H1 (cell line): Measurements from ENCODE around the gene TMEM126B. TPM values are rescaled to one million over a fixed set of nuclear protein-coding genes. Genes with fewer than 3 reads are reported as not detected.
A peak's percentile ranks its signal among the peaks of the same experiment; 100 is the strongest.

Source experiments
- CTCF ChIA-PET: fragments of 300-600 bp; sonication (Branson Sonifier 250); formaldehyde crosslinking; loops from one replicate; lab custom pipeline; 2021; ENCODE audit not compliant: partially characterized antibody; lab: Charles Lee
- POLR2A ChIA-PET: fragments of 300-600 bp; sonication (Branson Sonifier 250); formaldehyde crosslinking; loops from one replicate; lab custom pipeline; 2021; ENCODE audit warnings: inconsistent platforms; ENCODE audit not compliant: partially characterized antibody; lab: Charles Lee
- DNase-seq, 2 experiments: peaks; one replicate each; pipeline versions ENCODE4 v3.0.0 to v3.0.0-alpha.2; 2010 to 2022; ENCODE audit warnings: low spot score in 2 of 2, low read depth in 1 of 2, mixed read lengths in 1 of 2
- FAIRE-seq: peaks from 2 replicates; lab custom pipeline; 2011; peaks lifted over from hg19 to GRCh38; lab: Jason Lieb, UNC
- H2AFZ ChIP-seq: 2 replicates; pipeline ENCODE4 v1.8.1; 2012; ENCODE audit warnings: low read length, inconsistent platforms
- H2AK5ac ChIP-seq: 2 replicates; pipeline ENCODE4 v1.6.1; 2013; ENCODE audit warnings: low read depth, low read length
- H2BK120ac ChIP-seq: replicated peaks from 2 replicates; pipeline ENCODE3; 2013; ENCODE audit warnings: low read depth, low read length, inconsistent platforms
- H2BK12ac ChIP-seq: 2 replicates; pipeline ENCODE4 v1.6.1; 2013; ENCODE audit warnings: low read depth, low read length
- H2BK15ac ChIP-seq: 2 replicates; pipeline ENCODE4 v1.6.1; 2013; ENCODE audit warnings: low read length
- H2BK20ac ChIP-seq: 2 replicates; pipeline ENCODE4 v1.6.1; 2013; ENCODE audit warnings: low read length
- H2BK5ac ChIP-seq: 2 replicates; pipeline ENCODE4 v1.6.1; 2013; ENCODE audit warnings: low read depth, low read length
- H3K14ac ChIP-seq: 2 replicates; pipeline ENCODE4 v1.6.1; 2013; ENCODE audit warnings: inconsistent platforms; ENCODE audit not compliant: insufficient read length
- H3K18ac ChIP-seq: 2 replicates; pipeline ENCODE4 v1.6.1; 2013; ENCODE audit warnings: low read length; ENCODE audit errors: extremely low read depth
- H3K23ac ChIP-seq: 2 replicates; pipeline ENCODE4 v1.6.1; 2013; ENCODE audit warnings: inconsistent platforms; ENCODE audit not compliant: insufficient read length
- H3K23me2 ChIP-seq: 2 replicates; pipeline ENCODE4 v1.6.1; 2013; ENCODE audit warnings: low read depth, low read length
- H3K27ac ChIP-seq: 2 replicates; pipeline ENCODE4 v1.6.1; 2011; ENCODE audit warnings: low read depth, low read length, inconsistent platforms
- H3K27me3 ChIP-seq, 4 experiments: replicated peaks in 1 of 4; 1 replicate in 1 of 4; 2 replicates in 3 of 4; pipeline versions ENCODE4 v1.6.1 to v1.8.1; 2011 to 2013; ENCODE audit warnings: low read length in 3 of 4, mild to moderate bottlenecking in 3 of 4, inconsistent platforms in 2 of 4, mixed read lengths in 2 of 4, moderate library complexity in 1 of 4; ENCODE audit not compliant: control insufficient read depth in 3 of 4, insufficient read depth in 3 of 4; ENCODE audit errors: extremely low read depth in 1 of 4
- H3K36me3 ChIP-seq, 4 experiments: 2 replicates each; pipeline versions ENCODE4 v1.6.1 to v1.8.1; 2011 to 2013; ENCODE audit warnings: mild to moderate bottlenecking in 4 of 4, low read length in 3 of 4, moderate library complexity in 2 of 4, control low read depth in 1 of 4, inconsistent platforms in 1 of 4; ENCODE audit not compliant: insufficient read depth in 4 of 4, control insufficient read depth in 2 of 4
- H3K4ac ChIP-seq: replicated peaks from 2 replicates; pipeline ENCODE3; 2013; ENCODE audit warnings: low read length, low read depth, mixed read lengths, inconsistent platforms; ENCODE audit not compliant: insufficient read length
- H3K4me1 ChIP-seq, 4 experiments: replicated peaks in 1 of 4; 1 replicate in 1 of 4; 2 replicates in 3 of 4; pipeline versions ENCODE4 v1.6.1 to v1.8.1; 2011 to 2013; ENCODE audit warnings: low read length in 3 of 4, inconsistent platforms in 2 of 4, mixed read lengths in 1 of 4; ENCODE audit not compliant: insufficient read depth in 4 of 4, control insufficient read depth in 3 of 4
- H3K4me2 ChIP-seq, 2 experiments: 2 replicates each; pipeline versions ENCODE4 v1.6.1 to v1.8.1; 2011 to 2013; ENCODE audit warnings: low read depth in 2 of 2, low read length in 2 of 2, control low read depth in 1 of 2, inconsistent platforms in 1 of 2, mild to moderate bottlenecking in 1 of 2; ENCODE audit not compliant: insufficient read depth in 1 of 2
- H3K4me3 ChIP-seq, 4 experiments: fragments of 200-600, 300-600 bp in 1 of 4; sonication (generic), shearing (Covaris generic), sonication (Bioruptor Twin) in 1 of 4; 2 replicates each; pipeline versions ENCODE4 v1.5.1 to v1.8.1; 2011 to 2016; ENCODE audit warnings: low read length in 4 of 4, low read depth in 3 of 4, control low read depth in 2 of 4, inconsistent platforms in 2 of 4, mild to moderate bottlenecking in 2 of 4, mixed read lengths in 1 of 4, moderate library complexity in 1 of 4; ENCODE audit not compliant: insufficient read depth in 2 of 4; ENCODE audit errors: extremely low read depth in 1 of 4
- H3K56ac ChIP-seq: replicated peaks from 2 replicates; pipeline ENCODE3; 2013; ENCODE audit warnings: low read depth, mild to moderate bottlenecking, mixed read lengths, low read length, inconsistent platforms; ENCODE audit not compliant: insufficient read length
- H3K79me1 ChIP-seq: 2 replicates; pipeline ENCODE4 v1.6.1; 2013; ENCODE audit warnings: low read depth, low read length, control low read depth
- H3K79me2 ChIP-seq, 2 experiments: 2 replicates each; pipeline versions ENCODE4 v1.6.1 to v1.8.1; 2012 to 2013; ENCODE audit warnings: low read length in 2 of 2, mild to moderate bottlenecking in 2 of 2, inconsistent platforms in 1 of 2; ENCODE audit not compliant: insufficient read depth in 2 of 2, control insufficient read depth in 1 of 2
- H3K9ac ChIP-seq, 4 experiments: replicated peaks in 1 of 4; 1 replicate in 1 of 4; 2 replicates in 3 of 4; pipeline versions ENCODE4 v1.6.1 to v1.8.1; 2011 to 2013; ENCODE audit warnings: low read depth in 3 of 4, low read length in 3 of 4, control low read depth in 2 of 4, mild to moderate bottlenecking in 2 of 4, moderate library complexity in 2 of 4, inconsistent platforms in 1 of 4; ENCODE audit errors: extremely low read depth in 1 of 4
- H3K9me3 ChIP-seq, 2 experiments: 2 replicates each; pipeline versions ENCODE4 v1.6.1 to v1.8.1; 2012 to 2013; ENCODE audit warnings: mild to moderate bottlenecking in 2 of 2, moderate library complexity in 2 of 2, control low read depth in 1 of 2, inconsistent platforms in 1 of 2, low read depth in 1 of 2, low read length in 1 of 2, mixed read lengths in 1 of 2; ENCODE audit not compliant: insufficient read depth in 2 of 2
- H4K20me1 ChIP-seq, 2 experiments: replicated peaks in 1 of 2; 2 replicates each; pipeline versions ENCODE3 to v1.8.1; 2011 to 2013; ENCODE audit warnings: inconsistent platforms in 2 of 2, low read length in 2 of 2, mild to moderate bottlenecking in 1 of 2; ENCODE audit not compliant: insufficient read depth in 2 of 2, control insufficient read depth in 1 of 2
- H4K5ac ChIP-seq: 2 replicates; pipeline ENCODE4 v1.6.1; 2013; ENCODE audit warnings: low read length, low read depth, mixed read lengths, inconsistent platforms; ENCODE audit not compliant: insufficient read length
- H4K8ac ChIP-seq: 2 replicates; pipeline ENCODE4 v1.8.0; 2013; ENCODE audit warnings: mild to moderate bottlenecking, moderate library complexity, low read length, inconsistent platforms; ENCODE audit not compliant: insufficient read depth; ENCODE audit errors: extremely low read depth
- H4K91ac ChIP-seq: replicated peaks from 2 replicates; pipeline ENCODE3; 2013; ENCODE audit warnings: low read length, mixed read lengths, inconsistent platforms; ENCODE audit not compliant: insufficient read length
- ASH2L ChIP-seq: fragments of 200-600, 300-600 bp; sonication (generic); IDR thresholded peaks from one replicate; pipeline ENCODE4 v1.7.1; 2017; ENCODE audit warnings: low read length
- CREB1 ChIP-seq: IDR thresholded peaks from 2 replicates; pipeline ENCODE4 v1.6.1; 2012; ENCODE audit warnings: inconsistent platforms
- CTBP2 ChIP-seq: IDR thresholded peaks from 2 replicates; pipeline ENCODE4 v1.7.0; 2011; ENCODE audit warnings: borderline replicate concordance, mild to moderate bottlenecking, moderate library complexity, mixed read lengths, low read length; ENCODE audit not compliant: insufficient read depth, insufficient read length
- GTF2F1 ChIP-seq: IDR thresholded peaks from 2 replicates; pipeline ENCODE4 v1.6.1; 2012; ENCODE audit warnings: low read depth, low read length, improper control_type of control experiment, borderline replicate concordance
- PHF8 ChIP-seq: fragments of 200-600 bp; sonication (generic); conservative IDR thresholded peaks from 2 replicates; pipeline ENCODE4 v1.7.1; 2012; ENCODE audit warnings: low read depth, mild to moderate bottlenecking, inconsistent platforms, low read length, moderate library complexity
- POLR2AphosphoS5 ChIP-seq: IDR thresholded peaks from 2 replicates; pipeline ENCODE4 v1.6.1; 2011; ENCODE audit warnings: low read depth, low read length
- RAD21 ChIP-seq, 2 experiments: IDR thresholded peaks in 1 of 2; conservative IDR thresholded peaks in 1 of 2; 2 replicates each; pipeline ENCODE4 v1.6.1; 2011; ENCODE audit warnings: low read depth in 2 of 2, low read length in 2 of 2, improper control_type of control experiment in 1 of 2, inconsistent platforms in 1 of 2, mild to moderate bottlenecking in 1 of 2, moderate library complexity in 1 of 2
- RBBP5 ChIP-seq: IDR thresholded peaks from 2 replicates; pipeline ENCODE4 v1.7.1; 2012; ENCODE audit warnings: low read depth, mild to moderate bottlenecking, inconsistent platforms, low read length, moderate library complexity, borderline replicate concordance
- SIN3A ChIP-seq, 2 experiments: IDR thresholded peaks in 1 of 2; conservative IDR thresholded peaks in 1 of 2; 2 replicates each; pipeline ENCODE4 v1.6.1; 2011 to 2012; ENCODE audit warnings: low read length in 2 of 2, improper control_type of control experiment in 1 of 2, low read depth in 1 of 2, mild to moderate bottlenecking in 1 of 2
- WGBS, 2 experiments: shearing (Covaris generic) in 1 of 2; methylation state at CpG; one replicate each; pipeline versions ENCODE4 v1.1.6 to v1.1.7; 2013 to 2015; ENCODE audit warnings: low lambda C conversion rate in 2 of 2, mixed read lengths in 2 of 2, inconsistent platforms in 1 of 2, low coverage in 1 of 2, missing lambda C conversion rate in 1 of 2; ENCODE audit not compliant: insufficient replicate concordance in 2 of 2, insufficient coverage in 1 of 2, insufficient read length in 1 of 2; ENCODE audit errors: extremely low coverage in 1 of 2, missing lambda C conversion rate in 1 of 2; 5-methylcytosine and 5-hydroxymethylcytosine counted together
- polyA plus RNA-seq, 7 experiments: library from polyadenylated mRNA; depleted of rRNA in 3 of 7; stranded (reverse) in 5 of 7; unstranded in 2 of 7; fragments of >200 nt in 5 of 7; fragments of 200-250 nt in 2 of 7; gene quantifications; 1 replicate in 5 of 7; 2 replicates in 1 of 7; 4 replicates in 1 of 7; pipeline versions ENCODE4 v1.2.1 to v1.2.3, GENCODE V29; 2011 to 2013; ENCODE audit warnings: missing spikeins in 2 of 7, mixed read lengths in 2 of 7
- total RNA-seq: library from RNA; stranded (reverse); fragmentation: NEBNext Ultra II Directional; extraction: Animal tissue kit (Norgen Biotek cat#: 25700); gene quantifications from 2 replicates; pipeline ENCODE4 v1.2.1, GENCODE V29; 2021

The TMEM126B gene
- total and polyA plus RNA-seq, 2 of the 8 experiments (the other 6 are each of a cell fraction or from before 2014, with no cell fraction given): 85.6 to 101 TPM

DNA sequence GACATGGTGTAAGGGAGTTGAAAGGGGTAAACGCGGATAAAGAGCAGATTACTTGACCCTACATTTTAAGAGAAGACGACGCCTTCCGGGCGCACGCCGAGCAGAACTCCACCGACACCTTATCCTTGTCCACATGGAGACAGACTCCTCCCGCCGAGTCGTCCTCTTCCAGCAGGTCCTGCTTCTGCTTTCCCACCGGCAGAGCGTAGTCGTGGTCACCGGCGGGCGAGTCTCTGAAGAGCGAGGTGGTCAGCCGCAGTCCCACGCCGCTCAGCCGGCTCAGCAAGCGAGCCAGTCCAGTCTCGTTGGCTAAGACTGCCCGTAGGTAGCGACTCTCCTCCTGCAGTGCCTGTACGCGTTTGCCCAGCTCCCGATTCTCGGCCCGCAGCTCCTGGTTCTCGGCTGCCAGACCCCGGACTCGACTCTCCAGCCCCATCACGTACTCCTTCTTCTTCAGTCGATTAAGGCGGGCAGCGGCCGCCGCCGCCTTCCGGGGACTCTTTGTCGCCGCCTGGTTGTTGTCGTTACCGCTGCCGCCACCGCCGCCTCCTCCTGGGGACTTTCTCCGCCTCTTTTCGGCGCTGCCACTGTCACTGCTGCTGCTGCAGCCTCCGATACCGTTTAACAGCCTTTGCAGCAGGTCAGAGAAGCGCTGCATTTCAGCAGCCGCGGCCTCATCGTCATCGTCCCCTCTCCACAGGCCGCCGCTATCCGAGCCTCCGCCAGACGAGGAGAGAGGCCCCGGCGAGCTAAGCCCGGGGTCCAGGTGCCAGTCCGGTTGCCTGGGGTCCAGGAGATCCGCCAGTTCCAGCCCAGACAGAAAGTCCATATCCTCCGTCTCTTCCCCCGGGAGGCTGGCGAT, 35.6 kb downstream of the TMEM126B start:
- H3K18ac ChIP-seq: peak overlapping the region; percentile 49
- H3K9me3 ChIP-seq: no peaks in the 10 kb centered on the region
- ChIA-PET CTCF (interaction anchor here (0.6 to 3.2 kb wide), 7 partner anchors 10 to 191 kb away, joined by 3 to 6 read pairs (median 4); partner anchors contain the start of gene CCDC83), POLR2A (interaction anchor here (0.9 to 9.9 kb wide), 13 partner anchors 7 to 631 kb away, joined by 3 to 105 read pairs (median 5); partner anchors contain the start of genes CCDC83, DLG2, TMEM126A and TMEM126B)
- peaks cover 15 to 20% of the 10 kb centered on the region in 2 experiments for H4K20me1 ChIP-seq
- peaks cover 21 to 59% of the 10 kb centered on the region in 2 experiments for H3K79me2 ChIP-seq
- H3K4ac ChIP-seq: no peak overlapping the region
- H2BK120ac ChIP-seq: no peak overlapping the region
- H3K27me3 ChIP-seq: no peaks in the 10 kb centered on the region
- no peak overlapping the region for H4K91ac ChIP-seq
- H3K23me2 ChIP-seq: peaks cover 3% of the 10 kb centered on the region; the same call in 1 of the 2 replicates
- no peak overlapping the region for H2BK15ac ChIP-seq
- DNase-seq (peak in 1 of 2 experiments; percentile 78), FAIRE-seq (no peak)
- no peak overlapping the region for H2AK5ac ChIP-seq
- H3K4me1 ChIP-seq: peaks cover 0 to 3% (median 0%) of the 10 kb centered on the region in 4 experiments; a peak in 3 of 7 replicates
- H3K36me3 ChIP-seq: peaks cover 0 to 36% (median 9%) of the 10 kb centered on the region in 4 experiments; a peak in 4 of 8 replicates
- no peak overlapping the region for H2BK20ac ChIP-seq
- H2BK12ac ChIP-seq: no peak overlapping the region
- peak overlapping the region; percentile 74 to 97 for H3K4me2 ChIP-seq
- H3K23ac ChIP-seq: no peak overlapping the region
- H3K56ac ChIP-seq: peak overlapping the region; percentile 87
- peak overlapping the region; percentile 78 for H2BK5ac ChIP-seq
- H3K27ac ChIP-seq: peak overlapping the region; percentile 90
- peak overlapping the region; percentile 99 for H4K8ac ChIP-seq
- H4K5ac ChIP-seq: peak overlapping the region; percentile 71
- H3K79me1 ChIP-seq: no peaks in the 10 kb centered on the region
- peak overlapping the region; percentile 81 to 98 (median 92) for H3K4me3 ChIP-seq
- WGBS, 2 experiments: 1% methylated on average over 72 of the region's 73 CpGs; no CpG with 5 or more reads in 1 of the 2 experiments
- no peak overlapping the region for H2AFZ ChIP-seq
- peak overlapping the region; percentile 95 to 97 (median 96) for H3K9ac ChIP-seq
- no peak overlapping the region for H3K14ac ChIP-seq
- TF ChIP-seq PHF8 (0 out of 2 replicates have a peak, but pooled peaks have one; percentile 27), CREB1 (peak; percentile 20; the same call in 1 of the 2 replicates), GTF2F1 (no peak), SIN3A (conservative IDR thresholded peaks at IDR 0.05 in 1 of 2, IDR thresholded peaks at IDR 0.05 in 1 of 2; ENCODE audit: low read depth in 1 of 2, low read length in 2 of 2) (0 out of 4 replicates have a peak, but pooled peaks of 1 of the 2 experiments have one; percentile 45), ASH2L (peak; percentile 45), CTBP2 (no peak), POLR2AphosphoS5 (peak; percentile 5), RBBP5 (peak; percentile 42; the same call in 1 of the 2 replicates), RAD21 (IDR thresholded peaks at IDR 0.05 in 1 of 2, conservative IDR thresholded peaks at IDR 0.05 in 1 of 2; ENCODE audit: low read depth in 2 of 2, low read length in 2 of 2) (peak; percentile 33 to 41; a peak in 3 of 4 replicates)
